ENCODE measurements around the gene MAPK12. TPM values are rescaled to one million over a fixed set of nuclear protein-coding genes. Genes with fewer than 3 reads are reported as not detected.
A peak's percentile ranks its signal among the peaks of the same experiment; 100 is the strongest.

The MAPK12 gene
- total and polyA plus RNA-seq, 2 of the 8 experiments (the other 6 are each of a cell fraction or from before 2014, with no cell fraction given) = 17.3 to 20.3 TPM

DNA sequence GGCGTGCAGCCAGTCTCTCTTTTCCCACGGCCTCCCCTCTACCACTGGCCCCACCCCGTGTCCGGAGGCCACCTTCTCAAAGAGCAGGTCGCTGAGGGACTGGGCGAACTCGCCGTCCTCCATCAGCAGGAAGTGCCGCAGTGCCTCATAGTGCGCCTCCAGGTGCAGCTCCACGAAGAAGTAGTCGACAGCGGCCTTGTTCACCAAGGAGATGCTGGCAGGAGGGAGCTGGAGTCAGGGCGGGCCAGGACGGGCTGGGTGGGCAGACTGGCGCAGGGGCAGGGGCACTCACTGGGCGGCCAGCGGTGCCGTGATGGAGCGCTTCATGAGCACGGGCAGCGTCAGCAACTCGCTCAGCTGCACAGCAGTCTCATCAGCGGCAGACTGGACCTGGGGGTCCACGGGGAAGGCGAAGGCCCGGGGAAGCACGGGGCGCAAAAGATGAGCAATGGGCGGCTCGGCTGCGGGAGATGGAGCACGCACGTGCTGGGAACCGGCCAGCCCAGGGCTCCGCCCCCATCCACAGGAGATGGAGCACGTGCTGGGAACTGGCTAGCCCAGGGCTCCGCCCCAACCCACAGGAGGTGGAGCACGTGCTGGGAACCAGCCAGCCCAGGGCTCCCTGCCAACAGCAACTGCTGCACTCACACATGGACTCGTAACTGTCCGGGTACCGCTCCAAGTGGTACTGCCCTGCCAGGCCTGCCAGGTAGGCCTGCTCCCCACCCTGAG lies 42.3 kb downstream of the MAPK12 start (continued):
- TF ChIP-seq, protein P1, sequence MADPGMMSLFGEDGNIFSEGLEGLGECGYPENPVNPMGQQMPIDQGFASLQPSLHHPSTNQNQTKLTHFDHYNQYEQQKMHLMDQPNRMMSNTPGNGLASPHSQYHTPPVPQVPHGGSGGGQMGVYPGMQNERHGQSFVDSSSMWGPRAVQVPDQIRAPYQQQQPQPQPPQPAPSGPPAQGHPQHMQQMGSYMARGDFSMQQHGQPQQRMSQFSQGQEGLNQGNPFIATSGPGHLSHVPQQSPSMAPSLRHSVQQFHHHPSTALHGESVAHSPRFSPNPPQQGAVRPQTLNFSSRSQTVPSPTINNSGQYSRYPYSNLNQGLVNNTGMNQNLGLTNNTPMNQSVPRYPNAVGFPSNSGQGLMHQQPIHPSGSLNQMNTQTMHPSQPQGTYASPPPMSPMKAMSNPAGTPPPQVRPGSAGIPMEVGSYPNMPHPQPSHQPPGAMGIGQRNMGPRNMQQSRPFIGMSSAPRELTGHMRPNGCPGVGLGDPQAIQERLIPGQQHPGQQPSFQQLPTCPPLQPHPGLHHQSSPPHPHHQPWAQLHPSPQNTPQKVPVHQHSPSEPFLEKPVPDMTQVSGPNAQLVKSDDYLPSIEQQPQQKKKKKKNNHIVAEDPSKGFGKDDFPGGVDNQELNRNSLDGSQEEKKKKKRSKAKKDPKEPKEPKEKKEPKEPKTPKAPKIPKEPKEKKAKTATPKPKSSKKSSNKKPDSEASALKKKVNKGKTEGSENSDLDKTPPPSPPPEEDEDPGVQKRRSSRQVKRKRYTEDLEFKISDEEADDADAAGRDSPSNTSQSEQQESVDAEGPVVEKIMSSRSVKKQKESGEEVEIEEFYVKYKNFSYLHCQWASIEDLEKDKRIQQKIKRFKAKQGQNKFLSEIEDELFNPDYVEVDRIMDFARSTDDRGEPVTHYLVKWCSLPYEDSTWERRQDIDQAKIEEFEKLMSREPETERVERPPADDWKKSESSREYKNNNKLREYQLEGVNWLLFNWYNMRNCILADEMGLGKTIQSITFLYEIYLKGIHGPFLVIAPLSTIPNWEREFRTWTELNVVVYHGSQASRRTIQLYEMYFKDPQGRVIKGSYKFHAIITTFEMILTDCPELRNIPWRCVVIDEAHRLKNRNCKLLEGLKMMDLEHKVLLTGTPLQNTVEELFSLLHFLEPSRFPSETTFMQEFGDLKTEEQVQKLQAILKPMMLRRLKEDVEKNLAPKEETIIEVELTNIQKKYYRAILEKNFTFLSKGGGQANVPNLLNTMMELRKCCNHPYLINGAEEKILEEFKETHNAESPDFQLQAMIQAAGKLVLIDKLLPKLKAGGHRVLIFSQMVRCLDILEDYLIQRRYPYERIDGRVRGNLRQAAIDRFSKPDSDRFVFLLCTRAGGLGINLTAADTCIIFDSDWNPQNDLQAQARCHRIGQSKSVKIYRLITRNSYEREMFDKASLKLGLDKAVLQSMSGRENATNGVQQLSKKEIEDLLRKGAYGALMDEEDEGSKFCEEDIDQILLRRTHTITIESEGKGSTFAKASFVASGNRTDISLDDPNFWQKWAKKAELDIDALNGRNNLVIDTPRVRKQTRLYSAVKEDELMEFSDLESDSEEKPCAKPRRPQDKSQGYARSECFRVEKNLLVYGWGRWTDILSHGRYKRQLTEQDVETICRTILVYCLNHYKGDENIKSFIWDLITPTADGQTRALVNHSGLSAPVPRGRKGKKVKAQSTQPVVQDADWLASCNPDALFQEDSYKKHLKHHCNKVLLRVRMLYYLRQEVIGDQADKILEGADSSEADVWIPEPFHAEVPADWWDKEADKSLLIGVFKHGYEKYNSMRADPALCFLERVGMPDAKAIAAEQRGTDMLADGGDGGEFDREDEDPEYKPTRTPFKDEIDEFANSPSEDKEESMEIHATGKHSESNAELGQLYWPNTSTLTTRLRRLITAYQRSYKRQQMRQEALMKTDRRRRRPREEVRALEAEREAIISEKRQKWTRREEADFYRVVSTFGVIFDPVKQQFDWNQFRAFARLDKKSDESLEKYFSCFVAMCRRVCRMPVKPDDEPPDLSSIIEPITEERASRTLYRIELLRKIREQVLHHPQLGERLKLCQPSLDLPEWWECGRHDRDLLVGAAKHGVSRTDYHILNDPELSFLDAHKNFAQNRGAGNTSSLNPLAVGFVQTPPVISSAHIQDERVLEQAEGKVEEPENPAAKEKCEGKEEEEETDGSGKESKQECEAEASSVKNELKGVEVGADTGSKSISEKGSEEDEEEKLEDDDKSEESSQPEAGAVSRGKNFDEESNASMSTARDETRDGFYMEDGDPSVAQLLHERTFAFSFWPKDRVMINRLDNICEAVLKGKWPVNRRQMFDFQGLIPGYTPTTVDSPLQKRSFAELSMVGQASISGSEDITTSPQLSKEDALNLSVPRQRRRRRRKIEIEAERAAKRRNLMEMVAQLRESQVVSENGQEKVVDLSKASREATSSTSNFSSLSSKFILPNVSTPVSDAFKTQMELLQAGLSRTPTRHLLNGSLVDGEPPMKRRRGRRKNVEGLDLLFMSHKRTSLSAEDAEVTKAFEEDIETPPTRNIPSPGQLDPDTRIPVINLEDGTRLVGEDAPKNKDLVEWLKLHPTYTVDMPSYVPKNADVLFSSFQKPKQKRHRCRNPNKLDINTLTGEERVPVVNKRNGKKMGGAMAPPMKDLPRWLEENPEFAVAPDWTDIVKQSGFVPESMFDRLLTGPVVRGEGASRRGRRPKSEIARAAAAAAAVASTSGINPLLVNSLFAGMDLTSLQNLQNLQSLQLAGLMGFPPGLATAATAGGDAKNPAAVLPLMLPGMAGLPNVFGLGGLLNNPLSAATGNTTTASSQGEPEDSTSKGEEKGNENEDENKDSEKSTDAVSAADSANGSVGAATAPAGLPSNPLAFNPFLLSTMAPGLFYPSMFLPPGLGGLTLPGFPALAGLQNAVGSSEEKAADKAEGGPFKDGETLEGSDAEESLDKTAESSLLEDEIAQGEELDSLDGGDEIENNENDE (IDR thresholded peaks at IDR 0.05; ENCODE audit: insufficient replicate concordance, low read length) = no peak
- TF ChIP-seq CEBPB (IDR thresholded peaks at IDR 0.05; ENCODE audit: low read depth, low read length) (no peak), BCL11A (IDR thresholded peaks at IDR 0.05; ENCODE audit: low read depth in 2 of 2, low read length in 2 of 2) (no peak)
- TF ChIP-seq, protein P2, sequence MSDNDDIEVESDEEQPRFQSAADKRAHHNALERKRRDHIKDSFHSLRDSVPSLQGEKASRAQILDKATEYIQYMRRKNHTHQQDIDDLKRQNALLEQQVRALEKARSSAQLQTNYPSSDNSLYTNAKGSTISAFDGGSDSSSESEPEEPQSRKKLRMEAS (IDR thresholded peaks at IDR 0.05) = peak; percentile 90

All from H1 (cell line).